ENCODE measurements around the gene SHC3.

SHC3 gene

DNA sequence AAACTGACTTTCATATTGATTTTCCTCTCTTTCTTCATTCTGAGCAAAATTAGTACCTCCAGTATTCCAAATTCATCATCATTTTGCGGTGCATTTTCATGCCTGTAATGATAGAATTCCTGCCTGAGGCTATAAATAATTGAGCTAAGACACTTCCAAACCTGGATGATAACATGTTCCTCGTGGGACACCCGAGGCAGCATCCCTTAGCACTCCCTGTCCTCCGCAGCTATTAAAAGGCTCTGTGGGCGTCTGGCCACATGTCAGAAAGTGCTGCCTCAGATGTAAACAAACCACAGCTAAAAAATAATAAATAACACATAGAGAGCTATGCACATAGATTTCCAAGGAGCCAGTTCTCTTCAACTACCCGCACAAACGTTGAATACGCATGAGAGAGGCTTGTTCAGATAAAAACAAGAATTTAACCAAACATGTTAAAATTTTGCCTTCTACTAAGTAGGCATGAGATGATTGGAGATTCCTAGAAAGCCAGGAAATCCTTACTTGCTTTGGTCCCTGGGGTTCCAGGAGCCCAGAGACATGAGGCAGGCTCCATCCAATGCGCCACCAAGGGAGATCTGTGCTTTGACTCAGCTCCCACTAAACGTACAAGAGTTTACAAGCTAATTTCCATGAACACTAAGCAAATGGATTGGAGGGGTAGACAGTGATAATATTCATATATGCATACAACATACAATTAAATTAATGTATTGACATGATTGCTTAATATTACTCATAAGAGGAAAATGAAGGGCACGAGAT lies 82.7 kb downstream of the SHC3 start:
- H3K9me3 ChIP-seq (ENCODE audit: control insufficient read depth in 1 of 2, low read length in 2 of 2) = no peaks in the 10 kb centered on the region
- no peak overlapping the region for H3K27ac ChIP-seq (ENCODE audit: low read depth, low read length)
- H3K4me1 ChIP-seq (ENCODE audit: control insufficient read depth in 1 of 2, insufficient read depth in 2 of 2, low read length in 2 of 2) = no peaks in the 10 kb centered on the region
- H3K4me3 ChIP-seq (ENCODE audit: low read depth in 1 of 2, low read length in 2 of 2) = no peak overlapping the region
- no peaks in the 10 kb centered on the region for H3K27me3 ChIP-seq (ENCODE audit: control insufficient read depth in 1 of 2, insufficient read depth in 2 of 2, low read length in 2 of 2)
- no peak overlapping the region for H3K9ac ChIP-seq (ENCODE audit: low read depth in 1 of 2, low read length in 2 of 2)
- H3K36me3 ChIP-seq (ENCODE audit: control insufficient read depth in 1 of 2, insufficient read depth in 2 of 2, low read length in 2 of 2) = no peaks in the 10 kb centered on the region

DNA sequence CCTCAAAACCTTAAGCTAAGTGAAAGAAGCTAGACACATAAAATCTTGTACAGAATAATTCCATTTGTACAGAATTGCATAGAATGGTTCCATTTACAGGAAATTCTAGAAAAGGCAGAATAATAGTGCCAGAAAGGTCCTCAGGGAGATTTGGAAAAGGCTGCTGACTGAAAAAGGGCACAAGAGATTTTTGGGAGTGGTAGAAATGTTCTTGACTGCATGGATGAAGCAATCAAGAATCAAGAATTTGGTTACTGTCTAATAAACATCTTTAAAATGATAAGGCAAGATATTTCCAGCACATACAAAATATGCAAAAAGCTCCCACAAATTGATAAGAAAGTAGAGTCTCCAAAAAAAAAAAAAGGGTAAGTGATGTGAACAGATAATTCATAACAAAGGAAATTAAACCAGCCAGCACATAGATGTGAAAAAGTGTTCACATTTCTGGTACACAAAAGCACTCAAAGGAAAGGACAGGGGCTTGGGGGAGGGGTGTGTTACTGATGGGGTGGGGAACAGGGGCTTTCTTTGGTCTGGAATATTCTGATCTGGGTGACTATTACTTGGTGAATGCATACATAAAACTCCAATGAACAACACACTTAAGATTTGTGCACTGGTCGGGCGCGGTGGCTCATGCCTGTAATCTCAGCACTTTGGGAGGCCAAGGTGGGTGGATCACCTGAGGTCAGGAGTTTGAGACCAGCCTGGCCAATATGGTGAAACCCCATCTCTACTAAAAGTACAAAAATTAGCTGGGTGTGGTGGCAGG lies 85.2 kb downstream of the SHC3 start:
- Histone ChIP-seq H3K27me3 (ENCODE audit: control insufficient read depth in 1 of 2, insufficient read depth in 2 of 2, low read length in 2 of 2) (no peaks in the 10 kb centered on the region), H3K9me3 (ENCODE audit: control insufficient read depth in 1 of 2, low read length in 2 of 2) (no peaks in the 10 kb centered on the region), H3K4me1 (ENCODE audit: control insufficient read depth in 1 of 2, insufficient read depth in 2 of 2, low read length in 2 of 2) (no peaks in the 10 kb centered on the region), H3K27ac (ENCODE audit: low read depth, low read length) (no peak overlapping the region), H3K9ac (ENCODE audit: low read depth in 1 of 2, low read length in 2 of 2) (no peak overlapping the region), H3K36me3 (ENCODE audit: control insufficient read depth in 1 of 2, insufficient read depth in 2 of 2, low read length in 2 of 2) (no peaks in the 10 kb centered on the region), H3K4me3 (ENCODE audit: low read depth in 1 of 2, low read length in 2 of 2) (no peak overlapping the region)

DNA sequence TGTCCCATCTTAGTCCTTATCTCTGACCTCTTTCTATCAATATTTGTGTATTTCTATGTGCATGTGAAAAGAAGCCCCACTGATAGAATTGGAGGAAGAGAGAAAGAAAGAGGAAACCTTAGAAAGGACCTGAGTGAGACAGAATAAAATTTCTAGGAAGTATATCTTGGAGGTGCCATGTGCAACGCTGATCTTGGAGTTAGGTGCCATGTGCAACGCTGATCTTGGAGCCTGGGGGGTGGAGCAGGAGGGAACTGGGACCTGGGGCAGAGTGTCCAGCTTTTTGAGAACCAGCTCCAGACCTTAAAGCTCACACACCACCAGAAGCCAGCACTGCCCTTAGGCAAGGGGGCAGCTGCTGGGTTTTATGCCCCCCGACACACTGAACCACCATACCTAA lies 89.4 kb downstream of the SHC3 start:
- Histone ChIP-seq H3K27ac (ENCODE audit: low read depth, low read length) (no peak overlapping the region), H3K4me3 (ENCODE audit: low read depth in 1 of 2, low read length in 2 of 2) (no peak overlapping the region), H3K9ac (ENCODE audit: low read depth in 1 of 2, low read length in 2 of 2) (no peak overlapping the region), H3K4me1 (ENCODE audit: control insufficient read depth in 1 of 2, insufficient read depth in 2 of 2, low read length in 2 of 2) (no peaks in the 10 kb centered on the region), H3K9me3 (ENCODE audit: control insufficient read depth in 1 of 2, low read length in 2 of 2) (no peaks in the 10 kb centered on the region), H3K36me3 (ENCODE audit: control insufficient read depth in 1 of 2, insufficient read depth in 2 of 2, low read length in 2 of 2) (no peaks in the 10 kb centered on the region), H3K27me3 (ENCODE audit: control insufficient read depth in 1 of 2, insufficient read depth in 2 of 2, low read length in 2 of 2) (no peaks in the 10 kb centered on the region)

DNA sequence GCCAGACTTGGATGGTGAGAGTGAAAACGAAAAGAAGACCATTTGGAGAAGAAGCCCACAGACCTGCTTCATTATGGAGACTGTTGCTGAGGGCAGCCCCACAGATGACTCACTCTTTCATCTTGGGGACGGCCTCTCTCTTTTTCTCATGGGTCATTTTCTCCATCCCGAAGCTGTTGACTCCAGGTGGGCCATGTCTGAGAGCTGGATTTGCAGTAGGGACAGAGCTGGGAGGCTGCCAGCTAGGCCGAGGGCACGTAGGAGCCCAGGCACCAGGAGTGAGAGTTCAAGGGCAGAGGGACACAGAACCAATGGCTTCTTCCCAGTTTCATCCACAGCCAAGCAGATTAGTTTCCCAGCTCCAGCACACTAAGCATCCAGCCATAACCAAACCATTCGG lies 95.0 kb downstream of the SHC3 start:
- Histone ChIP-seq H3K27ac (ENCODE audit: low read depth, low read length) (no peak overlapping the region), H3K9ac (ENCODE audit: low read depth in 1 of 2, low read length in 2 of 2) (no peak overlapping the region), H3K27me3 (ENCODE audit: control insufficient read depth in 1 of 2, insufficient read depth in 2 of 2, low read length in 2 of 2) (no peaks in the 10 kb centered on the region), H3K36me3 (ENCODE audit: control insufficient read depth in 1 of 2, insufficient read depth in 2 of 2, low read length in 2 of 2) (no peaks in the 10 kb centered on the region), H3K4me1 (ENCODE audit: control insufficient read depth in 1 of 2, insufficient read depth in 2 of 2, low read length in 2 of 2) (no peaks in the 10 kb centered on the region), H3K9me3 (ENCODE audit: control insufficient read depth in 1 of 2, low read length in 2 of 2) (no peaks in the 10 kb centered on the region), H3K4me3 (ENCODE audit: low read depth in 1 of 2, low read length in 2 of 2) (no peak overlapping the region)

DNA sequence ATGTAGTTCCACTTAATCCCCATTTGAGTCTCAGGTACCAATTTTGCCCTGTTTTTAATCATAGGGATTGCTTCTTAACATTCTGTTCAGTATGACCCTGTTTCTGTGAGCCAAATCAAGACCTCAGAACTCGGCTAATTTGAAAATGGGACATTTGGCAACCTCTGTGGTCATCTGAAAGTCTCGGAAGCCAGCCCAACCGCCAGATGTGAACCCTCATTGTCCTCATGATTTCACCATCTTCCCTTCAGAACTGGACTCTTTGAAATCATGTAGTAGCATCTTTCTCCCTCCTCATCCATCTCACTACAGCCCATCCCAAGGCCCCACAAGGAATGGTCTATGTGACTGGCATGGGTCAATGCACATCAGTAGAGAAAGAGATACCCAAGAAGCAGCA lies 98.4 kb downstream of the SHC3 start:
- H3K36me3 ChIP-seq (ENCODE audit: control insufficient read depth in 1 of 2, insufficient read depth in 2 of 2, low read length in 2 of 2) = no peaks in the 10 kb centered on the region
- H3K9me3 ChIP-seq (ENCODE audit: control insufficient read depth in 1 of 2, low read length in 2 of 2) = no peaks in the 10 kb centered on the region
- H3K4me1 ChIP-seq (ENCODE audit: control insufficient read depth in 1 of 2, insufficient read depth in 2 of 2, low read length in 2 of 2) = no peaks in the 10 kb centered on the region
- H3K4me3 ChIP-seq (ENCODE audit: low read depth in 1 of 2, low read length in 2 of 2) = no peak overlapping the region
- H3K27ac ChIP-seq (ENCODE audit: low read depth, low read length) = no peak overlapping the region
- H3K9ac ChIP-seq (ENCODE audit: low read depth in 1 of 2, low read length in 2 of 2) = no peak overlapping the region
- H3K27me3 ChIP-seq (ENCODE audit: control insufficient read depth in 1 of 2, insufficient read depth in 2 of 2, low read length in 2 of 2) = no peaks in the 10 kb centered on the region

DNA sequence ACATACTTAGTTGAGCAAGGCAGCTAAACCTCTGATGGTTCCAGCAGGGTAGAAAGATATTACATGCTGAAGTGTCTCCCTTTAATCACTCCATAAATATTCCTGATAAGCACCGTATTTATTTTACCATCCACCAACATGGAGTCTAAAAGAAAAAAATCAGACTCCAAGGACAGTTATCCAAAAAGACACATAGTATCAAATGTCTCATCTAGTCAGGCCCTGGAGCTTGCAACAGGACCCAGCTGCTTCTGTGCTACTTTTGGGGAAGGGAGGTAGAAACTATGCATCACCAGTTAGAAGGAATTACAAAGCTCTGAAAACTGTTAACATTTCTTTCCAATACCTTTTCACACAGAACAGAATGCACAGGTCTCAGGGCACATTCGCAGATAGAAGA lies 99.2 kb downstream of the SHC3 start:
- H3K36me3 ChIP-seq (ENCODE audit: control insufficient read depth in 1 of 2, insufficient read depth in 2 of 2, low read length in 2 of 2) = no peaks in the 10 kb centered on the region
- no peak overlapping the region for H3K9ac ChIP-seq (ENCODE audit: low read depth in 1 of 2, low read length in 2 of 2)
- H3K4me3 ChIP-seq (ENCODE audit: low read depth in 1 of 2, low read length in 2 of 2) = no peak overlapping the region
- H3K27ac ChIP-seq (ENCODE audit: low read depth, low read length) = no peak overlapping the region
- no peaks in the 10 kb centered on the region for H3K4me1 ChIP-seq (ENCODE audit: control insufficient read depth in 1 of 2, insufficient read depth in 2 of 2, low read length in 2 of 2)
- H3K27me3 ChIP-seq (ENCODE audit: control insufficient read depth in 1 of 2, insufficient read depth in 2 of 2, low read length in 2 of 2) = no peaks in the 10 kb centered on the region
- no peaks in the 10 kb centered on the region for H3K9me3 ChIP-seq (ENCODE audit: control insufficient read depth in 1 of 2, low read length in 2 of 2)

DNA sequence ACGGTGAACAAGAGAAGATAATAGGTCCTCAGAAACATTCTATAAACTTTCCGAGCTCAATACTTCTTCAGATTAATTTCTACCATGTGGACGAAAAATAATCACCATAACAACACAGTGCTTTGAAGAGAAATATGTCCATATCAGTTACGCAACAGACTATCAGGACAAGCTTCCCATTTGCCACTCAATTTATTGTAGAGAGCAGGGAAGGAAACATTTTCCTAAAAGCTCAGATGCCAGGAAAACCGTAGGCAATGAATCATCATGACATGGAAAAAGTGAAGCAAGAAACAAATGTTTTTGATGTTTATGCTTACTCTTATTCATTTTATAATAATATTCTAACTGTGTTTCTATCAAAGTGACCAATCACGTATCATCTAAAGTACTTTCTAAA lies 99.8 kb downstream of the SHC3 start:
- Histone ChIP-seq H3K36me3 (ENCODE audit: control insufficient read depth in 1 of 2, insufficient read depth in 2 of 2, low read length in 2 of 2) (no peaks in the 10 kb centered on the region), H3K4me3 (ENCODE audit: low read depth in 1 of 2, low read length in 2 of 2) (no peak overlapping the region), H3K27me3 (ENCODE audit: control insufficient read depth in 1 of 2, insufficient read depth in 2 of 2, low read length in 2 of 2) (no peaks in the 10 kb centered on the region), H3K27ac (ENCODE audit: low read depth, low read length) (no peak overlapping the region), H3K4me1 (ENCODE audit: control insufficient read depth in 1 of 2, insufficient read depth in 2 of 2, low read length in 2 of 2) (no peaks in the 10 kb centered on the region), H3K9me3 (ENCODE audit: control insufficient read depth in 1 of 2, low read length in 2 of 2) (no peaks in the 10 kb centered on the region), H3K9ac (ENCODE audit: low read depth in 1 of 2, low read length in 2 of 2) (no peak overlapping the region)

DNA sequence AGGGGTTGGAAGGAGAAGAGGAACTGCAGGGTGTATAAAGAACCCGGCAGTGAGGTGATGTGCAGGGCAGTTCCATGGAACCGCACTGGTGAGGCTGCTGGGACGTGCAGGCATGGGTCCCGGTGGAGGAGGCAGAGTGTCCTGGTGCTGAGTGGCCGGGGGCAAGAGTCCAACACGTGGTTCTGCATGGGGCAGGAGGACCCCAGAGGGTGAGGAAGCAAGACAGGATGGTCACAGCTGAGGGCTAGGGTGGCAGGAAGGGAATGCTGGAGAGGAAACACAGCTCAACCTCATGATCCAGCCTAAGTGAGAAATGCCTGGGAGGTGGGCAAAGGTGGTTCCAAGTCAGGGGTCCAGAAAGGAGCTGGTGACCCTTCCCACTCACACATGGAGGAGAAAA lies 100.2 kb downstream of the SHC3 start:
- Histone ChIP-seq H3K36me3 (ENCODE audit: control insufficient read depth in 1 of 2, insufficient read depth in 2 of 2, low read length in 2 of 2) (no peaks in the 10 kb centered on the region), H3K9me3 (ENCODE audit: control insufficient read depth in 1 of 2, low read length in 2 of 2) (no peaks in the 10 kb centered on the region), H3K9ac (ENCODE audit: low read depth in 1 of 2, low read length in 2 of 2) (no peak overlapping the region), H3K4me1 (ENCODE audit: control insufficient read depth in 1 of 2, insufficient read depth in 2 of 2, low read length in 2 of 2) (no peaks in the 10 kb centered on the region), H3K4me3 (ENCODE audit: low read depth in 1 of 2, low read length in 2 of 2) (no peak overlapping the region), H3K27ac (ENCODE audit: low read depth, low read length) (no peak overlapping the region), H3K27me3 (ENCODE audit: control insufficient read depth in 1 of 2, insufficient read depth in 2 of 2, low read length in 2 of 2) (peaks cover 0 to 2% of the 10 kb centered on the region in 2 donors)

DNA sequence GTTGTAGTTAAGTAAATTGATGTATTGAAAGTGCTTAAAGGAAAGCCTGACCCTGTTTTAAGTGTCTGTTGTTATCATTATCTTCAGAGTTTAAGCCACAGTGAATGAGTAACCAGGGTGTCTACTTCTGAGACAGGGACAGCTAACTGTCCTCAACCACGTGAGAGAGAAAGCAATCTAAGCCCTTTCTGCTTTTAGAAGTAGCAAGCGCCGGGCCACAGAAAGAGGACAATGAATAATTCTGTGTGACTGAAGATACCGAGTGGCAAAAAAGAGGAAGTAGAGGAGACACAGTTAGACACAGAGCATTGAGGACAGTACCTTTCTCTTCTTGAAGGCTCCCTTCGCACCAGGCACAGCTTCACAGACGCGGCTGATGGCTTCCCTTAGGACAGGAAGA lies 101.1 kb downstream of the SHC3 start:
- H3K4me3 ChIP-seq (ENCODE audit: low read depth in 1 of 2, low read length in 2 of 2) = no peak overlapping the region
- H3K4me1 ChIP-seq (ENCODE audit: control insufficient read depth in 1 of 2, insufficient read depth in 2 of 2, low read length in 2 of 2) = no peaks in the 10 kb centered on the region
- no peaks in the 10 kb centered on the region for H3K9me3 ChIP-seq (ENCODE audit: control insufficient read depth in 1 of 2, low read length in 2 of 2)
- H3K27ac ChIP-seq (ENCODE audit: low read depth, low read length) = no peak overlapping the region
- no peaks in the 10 kb centered on the region for H3K36me3 ChIP-seq (ENCODE audit: control insufficient read depth in 1 of 2, insufficient read depth in 2 of 2, low read length in 2 of 2)
- no peak overlapping the region for H3K9ac ChIP-seq (ENCODE audit: low read depth in 1 of 2, low read length in 2 of 2)
- peaks cover 0 to 5% of the 10 kb centered on the region in 2 donors for H3K27me3 ChIP-seq (ENCODE audit: control insufficient read depth in 1 of 2, insufficient read depth in 2 of 2, low read length in 2 of 2)

DNA sequence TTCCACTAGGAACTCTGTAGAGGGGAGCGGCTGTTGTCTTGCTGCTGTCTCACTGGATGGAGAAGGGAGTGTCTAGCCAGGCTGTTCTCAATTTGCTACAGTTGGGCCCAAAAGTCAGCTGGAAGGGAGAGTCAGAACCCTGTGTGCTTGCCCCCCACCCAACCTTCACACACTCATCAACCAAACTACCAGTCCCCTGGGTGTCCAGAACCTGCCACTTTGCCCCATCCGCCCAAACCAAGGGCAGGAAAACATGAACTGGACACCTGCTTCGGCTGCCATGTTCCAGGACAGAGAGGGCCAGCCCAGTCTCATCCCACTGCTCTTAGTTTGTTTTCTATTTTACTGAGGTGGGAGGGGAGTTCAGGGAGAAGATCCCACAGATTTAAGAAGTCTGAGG lies 105.2 kb downstream of the SHC3 start:
- no peaks in the 10 kb centered on the region for H3K4me1 ChIP-seq (ENCODE audit: control insufficient read depth in 1 of 2, insufficient read depth in 2 of 2, low read length in 2 of 2)
- no peaks in the 10 kb centered on the region for H3K9me3 ChIP-seq (ENCODE audit: control insufficient read depth in 1 of 2, low read length in 2 of 2)
- no peak overlapping the region for H3K9ac ChIP-seq (ENCODE audit: low read depth in 1 of 2, low read length in 2 of 2)
- H3K36me3 ChIP-seq (ENCODE audit: control insufficient read depth in 1 of 2, insufficient read depth in 2 of 2, low read length in 2 of 2) = no peaks in the 10 kb centered on the region
- H3K4me3 ChIP-seq (ENCODE audit: low read depth in 1 of 2, low read length in 2 of 2) = no peak overlapping the region
- no peak overlapping the region for H3K27ac ChIP-seq (ENCODE audit: low read depth, low read length)
- H3K27me3 ChIP-seq (ENCODE audit: control insufficient read depth in 1 of 2, insufficient read depth in 2 of 2, low read length in 2 of 2) = peaks cover 0 to 5% of the 10 kb centered on the region in 2 donors

All from duodenal mucosa (tissue), 2 donors.